ENCODE results near the gene TEF. TPM values are rescaled to one million over a fixed set of nuclear protein-coding genes. Genes with fewer than 3 reads are reported as not detected.

Gene TEF
- polyA plus RNA-seq, 1 of the 3 experiments (the other 2 are of a cell fraction) = 3.6 TPM

GRCh38 chr22:41343300-41343699 is 38.4 kb upstream of the TEF start:
- H3K27ac ChIP-seq (ENCODE audit: low read depth in 2 of 2, low read length in 1 of 2) = no peak overlapping the region
- DNase-seq = no peak
- WGBS (ENCODE audit: low lambda C conversion rate) = 93% methylated on average over 3 of the region's 18 CpGs
- H3K9me3 ChIP-seq = no peaks in the 10 kb centered on the region
- CTCF ChIA-PET = no interaction called here
- H3K79me2 ChIP-seq (ENCODE audit: insufficient read depth) = no peaks in the 10 kb centered on the region
- POLR2A ChIA-PET = no interaction called here
- no peak overlapping the region for H3K9ac ChIP-seq
- no peaks in the 10 kb centered on the region for H3F3A ChIP-seq (replicated peaks; ENCODE audit: insufficient read depth)
- peaks cover 0 to 26% of the 10 kb centered on the region in 2 experiments for H3K36me3 ChIP-seq (replicated peaks in 1 of 2; ENCODE audit: control insufficient read depth in 1 of 2, insufficient read depth in 2 of 2, low read length in 1 of 2)
- H3K4me3 ChIP-seq (ENCODE audit: low read depth in 2 of 2, low read length in 1 of 2) = no peak overlapping the region
- H3K9me2 ChIP-seq = no peaks in the 10 kb centered on the region
- H4K20me1 ChIP-seq (ENCODE audit: insufficient read depth) = no peaks in the 10 kb centered on the region
- no peak for TF ChIP-seq SMC3 (IDR thresholded peaks at IDR 0.05; ENCODE audit: low read depth, low read length)
- no peak for TF ChIP-seq GABPA (IDR thresholded peaks at IDR 0.05; ENCODE audit: low read depth)
- TF ChIP-seq ZBTB33 (IDR thresholded peaks at IDR 0.05; ENCODE audit: borderline replicate concordance, low read depth) = no peak
- no peak for TF ChIP-seq TCF12 (IDR thresholded peaks at IDR 0.05)
- no peak for TF ChIP-seq PBX3 (IDR thresholded peaks at IDR 0.05)
- no peak overlapping the region for H3K4me2 ChIP-seq
- no peaks in the 10 kb centered on the region for H3K4me1 ChIP-seq (ENCODE audit: control insufficient read depth in 1 of 2, insufficient read depth in 2 of 2, low read depth in 1 of 2, low read length in 1 of 2)
- H3K27me3 ChIP-seq (ENCODE audit: insufficient read depth) = no peaks in the 10 kb centered on the region
- no peak overlapping the region for H2AFZ ChIP-seq (ENCODE audit: low read depth)

- Histone ChIP-seq H3K27me3 (ENCODE audit: insufficient read depth) (no peaks in the 10 kb centered on the region), H3K4me3 (ENCODE audit: low read depth in 2 of 2, low read length in 1 of 2) (no peak overlapping the region), H3K9ac (no peak overlapping the region), H3K9me3 (no peaks in the 10 kb centered on the region), H3K4me1 (ENCODE audit: control insufficient read depth in 1 of 2, insufficient read depth in 2 of 2, low read depth in 1 of 2, low read length in 1 of 2) (no peaks in the 10 kb centered on the region), H3K9me2 (no peaks in the 10 kb centered on the region), H3K4me2 (no peak overlapping the region), H3K36me3 (replicated peaks in 1 of 2; ENCODE audit: control insufficient read depth in 1 of 2, insufficient read depth in 2 of 2, low read length in 1 of 2) (peaks cover 0 to 26% of the 10 kb centered on the region in 2 experiments), H3K79me2 (ENCODE audit: insufficient read depth) (no peaks in the 10 kb centered on the region), H3K27ac (ENCODE audit: low read depth in 2 of 2, low read length in 1 of 2) (no peak overlapping the region), H2AFZ (ENCODE audit: low read depth) (no peak overlapping the region), H4K20me1 (ENCODE audit: insufficient read depth) (no peaks in the 10 kb centered on the region), H3F3A (replicated peaks; ENCODE audit: insufficient read depth) (no peaks in the 10 kb centered on the region)
- WGBS (ENCODE audit: low lambda C conversion rate) = 100% methylated on average over 4 of the region's 9 CpGs
- no peak for DNase-seq
- ChIA-PET POLR2A (no interaction called here), CTCF (no interaction called here)
- TF ChIP-seq MAX (IDR thresholded peaks at IDR 0.05; ENCODE audit: low read depth) (no peak), NFIC (IDR thresholded peaks at IDR 0.05; ENCODE audit: borderline replicate concordance) (no peak), SMC3 (IDR thresholded peaks at IDR 0.05; ENCODE audit: low read depth, low read length) (no peak), CTCF (IDR thresholded peaks at IDR 0.05) (no peak), ZBTB33 (IDR thresholded peaks at IDR 0.05; ENCODE audit: borderline replicate concordance, low read depth) (no peak), ELF1 (IDR thresholded peaks at IDR 0.05) (no peak), USF2 (IDR thresholded peaks at IDR 0.05; ENCODE audit: borderline replicate concordance, low read depth, low read length) (no peak), FOSL2 (IDR thresholded peaks at IDR 0.05; ENCODE audit: borderline replicate concordance, low read depth) (no peak), FOXJ3 (CRISPR knock-in tag; IDR thresholded peaks at IDR 0.05) (no peak), TEAD4 (IDR thresholded peaks at IDR 0.05; ENCODE audit: borderline replicate concordance, insufficient read depth) (no peak), GATA2 (CRISPR knock-in tag; IDR thresholded peaks at IDR 0.05) (no peak), REST (IDR thresholded peaks at IDR 0.05; ENCODE audit: low read depth, low read length) (no peak), TCF12 (IDR thresholded peaks at IDR 0.05) (no peak), JUND (IDR thresholded peaks at IDR 0.05) (no peak)
Observed at GRCh38 chr22:41343717-41344116, 38.0 kb upstream of the TEF start.

Data from SK-N-SH (cell line).